ENCODE measurements around the gene IL1RN.

The IL1RN gene

DNA sequence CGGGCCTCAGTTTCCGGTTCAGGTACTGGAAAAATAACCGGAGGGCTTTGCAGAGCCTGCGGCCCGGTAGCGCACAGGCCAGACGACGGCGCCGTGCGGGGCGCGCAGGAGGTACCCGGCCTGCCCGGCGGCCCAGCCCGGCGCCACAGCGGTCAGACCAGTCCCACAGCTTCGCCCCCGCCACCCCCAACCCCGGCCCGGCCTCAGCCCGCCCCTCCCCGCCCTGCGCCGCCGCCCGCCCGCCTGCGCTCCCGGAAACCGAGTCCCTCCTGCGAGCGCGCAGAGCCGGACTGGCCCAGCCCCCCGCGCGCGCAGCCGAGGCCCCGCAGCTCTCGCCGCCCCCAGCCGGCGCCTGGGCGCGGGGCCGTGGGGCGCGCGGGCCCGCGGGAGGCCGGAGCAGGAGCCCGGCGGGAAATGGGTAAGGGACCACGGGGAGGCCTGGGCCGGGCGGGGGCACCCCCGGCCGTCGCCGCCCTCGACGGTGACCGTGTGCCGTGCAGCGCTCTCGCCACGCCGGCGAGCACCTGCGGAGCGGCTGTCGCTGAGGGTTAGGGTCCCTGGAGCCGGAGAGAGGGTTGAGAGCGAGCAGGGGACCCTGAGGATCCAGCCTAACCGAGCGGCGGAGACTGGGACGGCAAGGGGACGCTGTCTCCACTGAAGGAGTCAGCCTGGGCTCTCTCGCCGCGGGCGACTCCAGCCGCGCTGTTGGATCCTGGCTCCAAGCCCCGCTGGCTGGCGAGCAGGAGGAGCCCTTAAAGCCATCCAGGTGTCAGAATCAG lies 29.9 kb downstream of the IL1RN start:
- DNase-seq (ENCODE audit: low spot score): peak; percentile 86

DNA sequence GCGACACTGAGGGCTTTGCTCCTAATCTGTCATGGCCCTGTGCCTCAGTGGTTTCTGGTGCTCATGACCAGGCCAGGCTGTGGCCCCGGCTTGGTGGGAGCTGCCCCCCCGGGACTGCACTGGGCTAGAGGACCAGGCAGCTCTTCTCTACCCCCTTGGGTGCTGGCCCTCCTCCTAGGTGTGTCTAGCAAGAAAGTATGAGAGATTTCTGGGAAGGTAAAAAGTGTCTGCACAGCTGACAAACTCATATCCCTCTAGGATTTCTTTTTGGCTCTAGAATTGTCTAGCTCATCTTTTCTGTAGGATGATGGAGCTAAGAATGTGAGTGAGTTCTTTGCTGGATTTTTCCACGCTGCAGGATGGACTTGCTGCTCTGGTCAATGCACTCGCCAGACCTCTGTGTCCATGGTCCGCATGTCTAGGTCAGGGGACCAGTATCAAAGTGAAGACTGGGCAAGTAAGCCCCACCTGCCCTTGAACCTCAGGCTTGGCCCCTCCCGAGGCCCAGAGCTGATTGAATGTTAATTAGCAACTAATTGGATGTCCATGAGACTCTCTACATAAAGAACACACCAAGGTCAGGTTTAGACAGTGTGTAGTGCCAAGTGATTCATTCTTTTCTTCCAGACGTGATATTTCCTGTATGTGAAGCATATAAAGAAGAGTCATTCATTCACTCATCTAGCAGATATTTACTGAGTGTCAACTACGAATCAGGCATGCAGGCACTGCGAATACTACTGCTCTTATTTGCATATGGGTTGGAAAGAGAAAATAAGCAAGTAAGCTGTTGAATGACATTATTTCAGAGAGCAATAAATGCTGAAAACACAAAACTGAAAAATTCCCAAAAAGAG lies 30.7 kb downstream of the IL1RN start:
- DNase-seq (ENCODE audit: low spot score): no peak

DNA sequence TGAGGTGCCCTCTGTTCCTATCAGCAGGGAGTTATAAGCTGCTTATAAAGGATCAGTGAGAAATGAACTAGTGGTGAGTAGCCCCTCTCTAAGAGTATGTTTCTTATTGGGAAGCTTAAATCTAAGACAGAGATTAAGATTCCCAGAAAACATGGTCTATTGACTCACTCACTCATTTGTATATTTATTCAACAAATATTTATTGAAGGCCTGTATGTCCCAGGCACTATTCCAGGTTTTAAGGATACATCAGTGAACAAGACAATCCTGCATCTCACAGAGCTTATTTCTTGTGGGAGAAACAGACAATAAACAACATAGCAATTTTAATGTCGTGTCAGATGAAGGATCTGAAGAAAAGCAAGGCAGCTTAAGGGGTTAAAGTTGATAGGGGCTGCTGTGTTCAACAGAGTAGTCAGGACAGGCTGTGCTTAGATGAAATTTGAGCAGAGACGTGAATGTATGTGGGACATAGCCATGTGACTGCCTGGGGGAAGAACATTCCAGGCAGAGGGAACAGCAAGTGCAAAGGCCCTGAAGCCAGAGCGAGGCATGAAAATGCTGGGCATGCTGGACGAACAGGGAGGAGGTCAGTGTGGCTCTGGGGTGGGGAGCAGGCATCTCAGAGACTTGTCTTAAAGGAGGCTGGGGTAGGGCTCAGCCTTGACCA lies 31.6 kb downstream of the IL1RN start:
- no peak for DNase-seq (ENCODE audit: low spot score)

DNA sequence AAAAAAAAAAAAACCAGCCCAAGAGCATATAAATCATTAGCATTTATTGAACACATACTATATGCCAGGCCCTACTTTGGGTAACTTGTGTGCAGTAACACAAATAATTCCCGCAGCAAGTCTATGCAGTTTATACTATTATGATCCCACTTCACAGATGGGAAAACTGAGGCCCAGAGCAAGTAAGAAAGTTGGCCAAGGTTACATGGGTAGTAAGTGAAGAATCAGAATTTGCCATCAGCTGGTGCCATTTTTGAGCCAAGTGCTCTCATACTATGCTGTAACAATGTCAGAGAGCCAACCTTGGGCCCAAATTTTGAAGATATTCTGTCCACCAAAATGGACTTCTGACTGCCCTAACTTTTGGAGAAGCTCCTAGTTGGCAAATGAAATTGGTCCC lies 32.9 kb downstream of the IL1RN start:
- no peak for DNase-seq (ENCODE audit: low spot score)

DNA sequence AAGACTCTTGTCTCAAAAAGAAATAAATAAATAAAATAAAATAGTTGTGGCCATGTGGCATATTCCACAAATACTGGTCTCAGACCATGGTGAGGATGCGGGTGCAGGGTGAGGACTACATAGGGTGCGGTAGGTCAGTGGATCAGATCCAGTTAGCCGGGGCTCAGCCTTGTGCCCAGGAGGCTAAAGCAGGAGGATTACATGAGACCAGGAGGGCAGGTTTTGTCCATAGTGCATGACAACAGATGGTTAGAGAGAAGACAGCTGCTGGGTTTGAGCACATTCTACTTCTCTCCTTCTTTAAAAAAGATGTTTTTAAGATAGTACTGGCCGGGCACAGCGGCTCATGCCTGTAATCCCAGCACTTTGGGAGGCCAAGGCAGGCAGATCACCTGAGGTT lies 33.6 kb downstream of the IL1RN start:
- no peak for DNase-seq (ENCODE audit: low spot score)

DNA sequence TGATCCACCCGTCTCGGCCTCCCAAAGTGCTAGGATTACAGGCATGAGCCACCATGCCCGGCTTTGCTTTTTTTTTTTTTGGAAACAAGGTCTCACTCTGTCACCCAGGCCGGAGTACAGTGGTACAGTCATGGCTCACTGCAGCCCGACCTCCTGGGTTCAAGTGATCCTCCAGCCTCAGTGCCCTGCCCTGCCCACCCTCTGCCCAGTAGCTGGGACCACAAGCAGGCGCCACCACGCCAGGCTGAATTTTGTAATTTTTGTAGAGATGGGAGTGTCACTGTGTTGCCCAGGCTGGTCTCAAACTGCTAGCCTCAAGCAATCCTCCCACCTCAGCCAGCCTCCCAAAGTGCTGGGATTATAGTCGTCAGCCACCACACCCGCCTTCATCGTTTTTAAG lies 34.8 kb downstream of the IL1RN start:
- no peak for DNase-seq (ENCODE audit: low spot score)

DNA sequence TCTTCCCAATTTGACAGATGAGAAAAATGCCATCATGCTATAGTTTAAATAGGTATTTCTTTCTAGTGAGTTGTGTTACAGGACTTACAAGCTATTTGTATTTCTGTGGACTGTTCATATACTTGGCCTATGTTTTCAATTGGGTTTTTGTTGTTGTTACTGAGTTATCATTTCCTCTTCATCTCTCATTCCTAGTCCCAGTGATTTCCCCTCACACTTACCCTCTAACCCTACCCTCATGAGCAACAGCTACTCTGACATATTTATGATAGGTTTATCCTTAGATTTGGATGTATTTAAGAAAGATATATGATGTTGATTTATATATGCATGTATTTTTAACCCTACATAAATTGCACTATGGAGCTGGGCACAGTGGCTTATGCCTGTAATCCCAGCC lies 35.5 kb downstream of the IL1RN start:
- DNase-seq (ENCODE audit: low spot score): no peak

DNA sequence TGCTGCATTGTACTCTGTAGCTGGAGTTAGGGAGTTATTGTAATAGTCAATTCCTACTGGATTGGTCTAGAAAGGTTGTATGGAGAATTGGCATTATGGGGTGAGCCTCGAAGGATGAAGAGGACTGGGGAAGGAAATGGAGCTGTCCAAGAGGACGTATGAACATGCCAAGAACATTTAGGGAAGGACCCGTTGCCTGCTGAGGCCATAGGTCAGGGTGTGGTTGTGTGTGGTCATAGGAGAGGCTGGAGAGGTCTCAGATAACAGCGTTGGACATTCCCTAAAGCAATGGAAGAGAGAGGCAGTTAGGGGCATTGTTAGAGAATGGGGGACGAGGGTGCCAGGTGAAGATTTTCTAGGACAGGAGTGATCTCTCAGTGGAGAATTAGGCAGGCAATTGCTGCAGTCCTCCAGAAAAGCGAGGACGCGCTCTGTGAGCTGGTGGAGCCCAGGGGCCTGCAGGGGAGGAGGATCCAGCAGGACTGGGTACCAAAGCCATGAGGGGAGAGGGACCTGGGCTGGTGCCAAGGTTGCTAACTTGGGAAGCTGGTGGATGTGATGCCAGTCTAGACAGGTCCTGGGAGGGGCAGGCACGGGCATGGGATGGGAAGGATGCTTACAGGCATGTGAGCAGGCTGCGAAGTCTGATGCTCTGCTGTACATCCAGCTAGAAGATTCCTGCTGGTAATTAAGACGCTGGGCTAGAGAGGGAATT lies 37.0 kb downstream of the IL1RN start:
- no peak for DNase-seq (ENCODE audit: low spot score)

DNA sequence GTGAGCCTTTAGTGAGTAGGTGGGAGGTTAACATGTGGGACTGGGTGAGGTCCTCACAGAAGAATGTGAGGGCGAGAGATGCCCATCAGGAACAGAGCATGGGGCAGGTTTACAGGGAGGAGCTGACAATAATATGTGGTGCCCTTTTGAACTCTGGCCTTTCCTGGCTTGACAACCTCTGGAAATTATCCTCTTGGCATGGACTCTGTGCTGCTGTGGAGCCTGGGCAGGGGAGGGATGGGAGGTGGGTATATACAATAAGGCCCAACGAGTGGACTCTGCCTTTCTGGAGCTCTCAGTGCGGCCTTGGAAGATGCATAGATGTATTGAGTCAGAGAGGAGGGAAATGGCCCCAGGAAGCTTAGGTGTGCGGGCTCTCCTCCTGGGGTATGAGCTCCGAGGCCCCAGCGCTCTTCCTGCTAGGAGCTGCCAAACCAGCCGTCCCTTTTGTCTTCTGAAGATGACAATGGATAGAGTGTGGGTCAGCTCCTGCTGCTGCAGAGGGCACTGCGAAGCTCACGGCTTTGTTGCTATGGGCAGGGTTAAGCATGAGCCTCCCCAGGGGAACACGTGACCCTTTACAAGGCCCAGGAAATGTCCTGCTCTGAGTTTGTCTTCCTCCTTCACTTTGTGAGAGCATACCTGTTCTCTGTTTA lies 37.7 kb downstream of the IL1RN start:
- peak; percentile 62 for DNase-seq (ENCODE audit: low spot score)

DNA sequence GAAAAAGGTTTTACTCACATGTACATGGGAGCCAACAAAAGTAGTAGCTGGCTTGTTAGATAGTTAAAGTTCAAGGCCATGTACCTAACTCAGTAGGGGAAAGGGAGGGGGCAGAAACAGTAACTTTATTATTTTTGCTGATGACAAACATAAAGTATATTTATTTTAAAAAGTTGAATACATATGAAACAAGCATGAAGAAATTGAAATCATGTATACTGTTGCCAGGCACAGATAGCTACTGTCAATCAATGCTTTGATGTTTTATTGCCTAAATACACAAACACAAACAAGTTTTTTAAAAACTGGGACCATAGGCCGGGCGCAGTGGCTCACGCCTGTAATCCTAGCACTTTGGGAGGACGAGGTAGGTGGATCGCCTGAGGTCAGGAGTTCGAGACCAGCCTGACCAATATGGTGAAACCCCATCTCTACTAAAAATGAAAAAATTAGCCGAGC lies 38.8 kb downstream of the IL1RN start:
- no peak for DNase-seq (ENCODE audit: low spot score)

DNA sequence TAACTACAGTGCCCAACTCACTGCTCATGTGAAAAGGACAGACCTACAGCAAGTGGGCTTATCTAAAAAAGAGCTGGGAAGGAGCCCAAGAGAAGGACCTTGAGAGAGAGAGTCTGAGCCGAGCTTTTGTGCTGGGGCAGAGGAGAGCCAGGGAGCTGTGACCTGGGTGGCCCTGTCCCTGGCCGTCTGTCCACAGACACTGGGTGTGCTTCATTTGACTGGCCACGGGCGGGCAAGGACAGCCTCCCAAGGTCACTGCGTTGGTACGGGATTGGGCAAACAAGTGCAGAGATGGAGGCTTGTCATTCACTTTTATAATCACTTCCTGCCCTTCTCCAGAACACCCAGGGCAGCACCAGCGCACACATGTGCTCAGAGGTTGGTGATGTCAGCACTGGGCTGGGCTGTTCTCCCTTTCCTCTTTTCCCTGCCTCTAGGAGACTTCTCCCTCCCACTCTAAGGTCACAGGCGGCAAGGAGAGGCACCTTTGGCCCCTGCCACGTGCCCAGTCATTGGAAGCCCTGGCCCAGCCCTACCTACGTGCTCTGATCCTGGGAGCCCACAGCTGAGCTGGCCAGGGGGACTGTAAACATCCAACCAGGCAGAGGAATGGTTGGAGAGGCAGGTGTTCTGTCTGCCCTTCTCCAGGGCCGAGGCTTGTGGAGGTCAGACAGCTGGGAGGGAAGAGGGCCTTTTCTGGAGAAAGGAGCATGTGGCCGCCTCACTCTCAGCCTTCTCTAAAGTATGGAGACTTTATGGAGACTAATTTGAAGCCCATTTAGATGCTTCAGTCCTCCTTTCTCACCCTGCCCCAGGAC lies 39.9 kb downstream of the IL1RN start:
- DNase-seq (ENCODE audit: low spot score): no peak

DNA sequence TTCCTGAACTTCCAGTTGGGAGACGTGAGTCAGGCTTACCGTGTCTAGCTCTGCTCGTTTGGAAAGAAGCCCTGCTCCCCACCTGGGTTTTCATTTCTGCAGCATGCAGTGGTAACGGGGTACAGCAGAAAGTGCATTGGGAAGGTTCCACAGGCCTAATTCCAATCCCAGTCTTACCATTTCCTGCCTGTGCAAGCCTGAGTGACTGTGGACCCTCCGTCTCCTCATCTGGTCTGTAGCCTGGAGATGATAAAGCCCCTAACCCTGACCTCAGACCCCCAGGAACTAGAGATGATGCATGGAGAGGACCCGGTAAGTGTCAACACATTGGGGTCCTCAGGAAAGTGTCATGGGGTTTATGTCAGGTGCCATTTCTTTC lies 40.6 kb downstream of the IL1RN start:
- no peak for DNase-seq (ENCODE audit: low spot score)

DNA sequence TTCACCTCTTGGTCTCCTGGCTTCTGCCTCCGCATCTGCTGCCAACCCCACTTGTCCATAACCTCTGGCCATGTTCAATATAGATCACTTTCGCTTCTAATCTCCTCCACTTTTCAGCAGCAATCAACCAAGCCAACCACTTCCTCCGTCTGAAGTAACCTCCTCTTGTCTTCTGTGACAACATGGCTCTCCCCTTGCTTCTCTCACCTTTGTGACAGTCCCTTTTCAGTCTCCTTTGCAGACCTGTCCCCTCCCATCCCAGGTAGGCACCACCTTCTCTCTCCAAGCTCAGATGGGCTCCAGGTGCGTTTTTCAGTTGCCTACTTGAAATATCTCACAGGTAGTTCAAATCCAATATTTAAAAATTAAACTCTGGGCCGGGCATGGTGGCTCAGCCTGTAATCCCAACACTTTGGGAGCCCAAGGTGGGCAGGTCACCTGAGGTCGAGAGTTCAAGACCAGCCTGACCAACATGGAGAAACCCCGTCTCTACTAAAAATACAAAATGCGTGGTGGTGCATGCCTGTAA lies 41.7 kb downstream of the IL1RN start:
- no peak for DNase-seq (ENCODE audit: low spot score)

DNA sequence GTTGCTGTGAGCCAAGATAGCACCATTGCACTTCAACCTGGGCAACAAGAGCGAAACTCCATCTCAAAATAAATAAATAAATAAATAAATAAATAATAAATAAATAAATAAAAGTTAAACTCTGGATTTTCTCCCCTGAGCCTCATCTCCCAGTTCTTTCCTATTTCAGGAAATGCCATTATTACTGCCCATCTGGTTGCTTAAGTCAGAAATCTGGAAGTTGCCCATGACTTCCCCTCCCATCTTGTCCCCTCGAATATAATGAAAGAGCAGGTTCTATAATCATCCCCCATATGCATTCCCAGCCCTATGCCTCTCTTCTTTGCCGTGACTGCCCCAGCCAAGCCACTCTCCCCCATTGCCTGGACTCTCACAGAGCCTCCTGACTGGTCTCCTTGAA lies 42.2 kb downstream of the IL1RN start:
- DNase-seq (ENCODE audit: low spot score): no peak

DNA sequence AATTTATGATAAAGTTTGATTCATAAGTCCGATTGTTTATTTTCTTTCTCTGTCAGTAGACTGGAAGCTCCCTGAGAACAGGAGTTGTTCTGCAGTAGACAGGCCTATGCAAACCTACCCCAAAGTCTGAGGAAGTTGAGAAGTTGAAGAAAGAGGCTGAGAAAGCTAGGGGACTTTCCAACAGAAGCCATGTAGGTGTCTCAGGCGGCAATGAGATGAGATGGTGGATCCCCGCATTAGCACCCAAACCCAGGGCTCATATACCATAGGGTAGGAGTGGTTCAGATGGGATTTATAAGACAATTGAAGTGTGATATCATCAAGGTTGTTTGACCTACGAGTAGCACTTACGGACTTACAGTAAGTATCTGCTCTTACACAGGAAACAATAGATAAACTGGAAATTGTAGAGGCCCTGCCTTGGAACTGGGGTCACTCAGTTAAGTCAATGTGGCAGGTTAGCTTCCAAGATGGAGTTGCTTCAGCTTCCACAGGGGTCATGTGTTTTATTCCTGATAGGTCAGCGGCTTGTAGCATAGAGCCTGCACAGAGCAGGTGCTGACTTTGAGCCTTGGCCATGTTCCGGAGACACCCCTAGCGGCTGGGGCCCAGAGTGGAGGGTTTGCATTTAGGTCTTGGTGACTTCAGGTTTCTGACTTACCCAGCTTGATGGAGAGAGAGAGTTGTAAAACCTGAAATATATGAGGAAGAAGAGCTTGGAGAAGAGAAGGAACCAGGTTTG lies 44.1 kb downstream of the IL1RN start:
- no peak for DNase-seq (ENCODE audit: low spot score)

DNA sequence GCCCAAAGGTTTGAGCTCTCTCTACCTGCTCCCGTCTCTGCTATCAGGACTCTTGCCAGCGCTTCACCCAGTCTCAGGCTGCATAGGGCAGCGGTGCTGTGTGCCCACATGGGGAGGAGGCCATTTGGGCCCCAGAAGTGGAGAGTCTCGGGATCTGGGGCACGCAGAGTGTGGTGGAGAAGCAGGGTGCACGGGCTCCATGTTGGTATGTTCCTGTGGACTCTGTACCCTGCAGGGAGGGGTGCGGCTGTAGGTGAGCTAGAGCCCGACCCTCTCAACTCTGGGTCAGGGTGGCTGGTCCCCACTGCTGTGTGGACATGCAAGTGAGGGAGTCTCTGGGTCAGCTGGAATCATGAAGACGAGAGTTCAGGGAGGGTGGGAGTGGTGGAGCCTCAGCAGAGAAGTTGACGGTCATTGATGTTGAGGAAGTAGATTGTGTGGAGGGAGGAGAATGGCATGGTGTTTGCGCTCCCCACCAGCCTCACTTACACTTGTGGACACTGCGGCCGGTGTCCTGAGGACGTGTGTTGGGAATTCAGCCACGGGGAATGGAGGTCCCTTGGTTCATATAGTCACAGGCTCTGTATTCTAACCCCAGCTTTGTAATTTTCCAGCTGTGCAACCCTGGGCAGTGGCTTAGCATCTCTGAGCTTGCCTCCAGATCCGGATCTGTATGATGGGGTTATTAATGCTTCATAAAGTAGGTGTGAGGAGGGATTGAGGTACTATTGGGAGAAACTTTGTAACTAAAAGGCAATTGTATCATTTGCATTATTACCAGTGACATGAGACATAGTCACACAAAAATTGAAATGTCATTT lies 45.5 kb downstream of the IL1RN start:
- no peak for DNase-seq (ENCODE audit: low spot score)

DNA sequence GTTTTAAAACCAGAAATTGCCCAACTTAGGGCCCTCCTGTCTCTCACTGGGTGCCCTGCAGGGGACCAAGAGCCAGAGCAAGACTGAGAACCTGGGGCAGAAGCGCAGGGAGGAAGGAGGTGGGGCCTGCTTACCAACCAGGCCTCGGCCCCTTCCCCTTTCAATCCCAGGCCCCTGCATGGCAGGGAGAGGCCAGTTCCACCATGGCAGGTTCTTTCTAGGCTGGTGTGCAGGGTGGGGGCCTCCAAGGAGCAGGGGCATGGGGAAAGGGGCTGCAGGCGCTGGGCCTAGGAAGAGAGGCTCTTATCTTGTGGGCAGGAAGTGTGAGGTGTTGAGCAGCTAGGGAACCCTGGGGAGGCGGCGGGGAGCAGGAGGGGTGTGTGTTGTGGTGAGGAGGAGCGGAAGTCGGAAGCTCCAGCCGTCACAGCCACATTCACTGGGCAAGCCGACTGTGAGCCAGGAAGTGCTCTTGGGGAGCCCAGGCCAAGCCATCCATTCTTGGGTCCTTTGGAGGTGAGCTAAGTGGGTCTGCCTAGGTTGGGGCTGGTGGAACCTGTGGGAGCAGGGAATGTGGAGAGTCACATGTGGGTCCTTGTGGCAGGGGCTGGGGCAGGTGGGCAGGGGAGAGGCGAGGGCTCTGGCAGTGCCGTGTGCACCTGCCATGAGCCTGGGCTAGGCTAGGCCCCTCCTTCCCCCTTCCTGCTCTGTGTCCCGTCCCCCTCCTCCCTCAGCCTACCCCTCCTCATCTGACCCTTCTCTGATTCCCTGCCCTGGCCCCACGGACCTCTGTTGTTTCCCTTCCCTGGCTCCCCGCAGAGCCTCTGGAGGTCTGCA lies 46.4 kb downstream of the IL1RN start, which contains the start of gene PSD4:
Gene PSD4, plus strand, starts transcription at position 430 of the 834 bp plus-strand sequence. CDS start 8,486 bp downstream, outside the sequence.
- DNase-seq (ENCODE audit: low spot score): no peak

DNA sequence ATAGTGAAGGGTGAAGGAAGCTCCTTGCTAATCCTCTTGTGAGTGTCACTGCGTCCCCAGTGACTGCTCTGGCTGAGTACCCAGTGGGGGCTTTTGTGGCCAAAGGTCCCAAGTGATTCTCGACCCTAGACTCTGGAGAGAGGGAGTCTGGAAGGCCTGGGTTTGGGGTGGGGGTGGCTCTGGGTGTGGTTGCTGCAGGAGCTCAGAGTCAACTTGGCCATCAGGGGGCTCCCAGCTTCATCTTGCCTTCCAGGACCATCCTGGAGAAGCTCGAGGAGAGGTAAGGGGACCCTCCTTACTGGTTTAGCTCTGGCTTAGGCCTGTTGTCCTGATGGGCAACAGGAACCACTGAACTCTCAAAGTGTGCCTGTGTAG lies 47.0 kb downstream of the IL1RN start:
- no peak for DNase-seq (ENCODE audit: low spot score)
